Measurements from ENCODE around the gene PLEKHG4.

- TF ChIP-seq EZH2 (IDR thresholded peaks at IDR 0.05), result no peak
- no peak for TF ChIP-seq POLR2AphosphoS5 (IDR thresholded peaks at IDR 0.05; ENCODE audit: borderline replicate concordance, low read depth, low read length)
Observed at GRCh38 chr16:67245186-67245585, 34.1 kb upstream of the PLEKHG4 start.
